ENCODE measurements around the gene PLXNA2.

PLXNA2 gene

DNA sequence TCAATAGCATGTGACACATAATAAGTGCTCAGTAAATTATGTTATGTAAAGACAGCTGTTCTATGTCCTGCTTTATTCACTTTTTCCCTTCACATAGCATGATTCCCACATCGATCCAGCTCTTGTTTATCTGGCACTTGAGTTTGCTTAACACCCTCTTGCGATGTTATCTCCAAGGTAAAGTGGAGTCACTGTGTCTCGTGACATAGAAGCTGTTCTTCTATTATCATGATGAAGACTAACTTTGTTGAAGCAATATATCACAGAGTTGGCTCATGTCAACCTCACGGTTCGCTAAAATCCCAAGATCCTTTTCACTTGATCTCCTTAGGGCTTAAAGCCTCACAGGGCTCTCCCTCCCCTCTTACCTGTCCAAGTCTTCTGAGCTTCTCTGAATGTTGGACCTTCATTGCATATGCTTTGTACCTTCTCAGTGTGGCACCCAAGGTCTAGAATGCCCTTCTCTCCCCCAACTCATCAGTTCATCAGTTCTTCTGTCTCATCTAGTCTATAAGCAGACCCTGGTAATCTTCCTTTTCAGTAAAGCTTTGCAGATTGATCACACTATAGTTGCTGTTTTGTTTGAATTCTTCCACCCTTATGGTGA is 38.0 kb downstream of the PLXNA2 start:
- no peak for DNase-seq (ENCODE audit: low read depth)

DNA sequence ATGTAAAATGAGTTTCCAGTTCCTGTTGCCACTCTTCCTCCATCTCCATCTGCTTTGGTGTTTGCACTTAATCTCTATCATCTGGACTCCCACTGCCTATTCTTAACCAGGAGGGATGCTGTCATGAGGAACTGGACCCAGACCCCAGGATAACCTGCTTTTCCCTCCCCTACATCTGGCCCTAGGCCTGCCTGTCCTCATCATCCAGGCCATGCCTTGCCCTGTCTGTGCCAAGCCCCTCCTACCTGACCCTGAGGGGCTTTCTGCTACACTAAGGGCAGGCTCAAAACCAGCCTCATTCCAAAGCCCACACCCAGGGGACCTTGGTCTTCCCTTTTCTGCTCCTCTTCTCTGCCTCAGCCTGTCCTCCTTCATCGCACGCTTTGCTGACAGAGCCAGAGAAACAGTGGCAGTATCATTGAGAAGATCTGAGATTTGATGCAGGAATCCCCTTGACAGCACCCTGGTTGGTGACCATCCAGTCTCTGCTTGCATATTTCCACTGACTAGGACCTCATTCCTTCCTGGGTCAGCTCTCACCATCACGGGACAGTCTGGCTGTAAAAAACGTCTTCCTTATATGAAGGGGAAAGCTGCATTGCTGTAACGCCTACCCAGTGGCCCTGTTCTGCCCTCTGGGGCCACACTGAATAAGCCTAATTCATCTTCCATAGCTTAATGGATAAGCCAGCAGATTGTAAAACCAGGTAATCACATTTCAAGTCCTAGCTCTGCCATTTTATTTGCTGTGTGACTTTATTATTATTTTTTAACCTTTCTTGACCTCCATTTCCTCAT is 38.8 kb downstream of the PLXNA2 start:
- DNase-seq (ENCODE audit: low read depth): no peak

DNA sequence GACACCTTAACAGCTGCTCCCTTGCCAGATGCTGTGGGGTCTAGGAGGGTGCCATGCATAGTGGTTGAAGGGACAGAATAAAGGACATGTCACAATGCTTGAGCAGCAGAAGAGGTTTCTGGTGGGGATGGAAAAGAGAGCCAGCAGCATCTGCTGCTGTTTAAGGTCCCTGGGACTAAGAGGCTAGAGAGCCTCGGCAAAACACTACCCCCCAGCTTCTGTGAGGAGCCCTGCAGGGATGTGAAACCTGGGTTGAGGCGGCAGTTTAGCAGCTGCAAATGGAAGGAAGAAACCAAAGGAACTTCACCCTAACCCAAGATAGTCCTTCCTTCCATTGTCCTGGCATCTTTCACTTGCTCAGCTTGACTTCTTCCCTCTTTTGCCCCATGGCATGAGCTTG is 39.4 kb downstream of the PLXNA2 start:
- no peak for DNase-seq (ENCODE audit: low read depth)

DNA sequence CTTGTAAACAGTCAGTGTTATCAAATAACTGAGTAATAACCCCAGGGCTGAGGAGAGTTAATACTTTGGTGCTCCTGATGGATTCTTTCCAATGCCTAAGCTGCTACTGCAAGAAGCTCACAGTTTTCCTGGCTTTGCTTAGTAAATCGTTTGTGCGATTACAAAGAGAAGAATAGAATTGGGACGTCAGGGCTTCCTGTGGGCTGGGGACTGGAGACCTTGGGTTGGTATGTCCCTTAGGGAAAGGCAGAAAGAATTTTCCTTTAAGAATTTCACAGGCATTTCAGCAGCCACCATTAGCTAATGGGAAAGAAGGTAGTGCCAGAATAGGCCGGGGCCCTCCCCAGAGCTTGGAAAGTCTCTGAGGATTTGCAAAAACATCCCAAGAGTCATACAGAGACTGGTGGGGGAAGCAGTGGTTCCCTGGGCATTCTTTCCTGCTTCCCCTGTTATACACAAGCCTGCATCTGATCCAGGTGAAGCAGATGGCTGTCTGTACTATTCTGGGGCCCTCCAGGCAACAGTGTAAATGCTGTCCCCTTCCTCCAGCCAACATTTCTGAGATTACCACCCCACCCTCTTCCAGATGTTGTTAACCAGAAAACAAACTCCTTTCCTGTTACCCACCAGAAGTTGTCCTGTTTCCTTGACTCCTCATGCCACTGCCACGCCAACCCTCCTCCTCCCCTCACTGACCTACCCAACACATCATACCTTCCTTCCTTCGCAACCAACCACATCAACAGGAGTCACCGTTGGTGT is 40.2 kb downstream of the PLXNA2 start:
- DNase-seq (ENCODE audit: low read depth): no peak

DNA sequence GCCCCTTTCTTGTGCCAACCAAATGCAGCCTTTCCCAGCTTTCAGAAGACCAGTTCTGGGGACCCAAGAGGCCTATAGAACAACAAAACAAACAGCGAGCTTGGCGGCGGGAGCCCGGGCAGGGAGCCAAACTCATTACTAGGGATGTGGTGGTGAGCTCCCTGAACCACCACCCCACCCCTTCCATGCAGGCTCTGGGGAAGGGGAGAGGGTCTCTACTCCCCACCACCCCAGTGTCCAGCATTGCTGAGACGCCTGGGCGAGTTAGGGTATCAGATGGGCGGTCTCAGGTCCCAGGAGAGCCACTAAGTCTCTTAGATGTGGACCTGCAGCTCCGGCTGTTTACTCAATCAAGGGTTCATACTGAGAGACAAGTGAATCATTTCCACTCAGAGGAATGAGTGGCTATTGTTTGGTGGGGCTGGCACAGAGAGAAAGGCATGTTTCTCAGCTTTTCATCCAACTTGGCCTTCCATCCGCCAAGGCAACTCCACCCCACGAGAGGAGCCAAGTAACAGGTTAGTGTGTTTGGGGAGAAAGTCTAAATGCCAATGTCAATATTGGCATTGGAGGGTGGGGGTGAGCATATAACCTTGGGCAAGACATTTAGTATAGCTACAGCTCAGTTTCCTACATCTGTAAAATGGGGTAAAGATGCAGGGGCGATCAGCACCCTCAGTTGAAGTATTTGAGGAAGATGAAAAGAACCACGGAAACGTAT is 40.9 kb downstream of the PLXNA2 start:
- DNase-seq (ENCODE audit: low read depth): no peak

DNA sequence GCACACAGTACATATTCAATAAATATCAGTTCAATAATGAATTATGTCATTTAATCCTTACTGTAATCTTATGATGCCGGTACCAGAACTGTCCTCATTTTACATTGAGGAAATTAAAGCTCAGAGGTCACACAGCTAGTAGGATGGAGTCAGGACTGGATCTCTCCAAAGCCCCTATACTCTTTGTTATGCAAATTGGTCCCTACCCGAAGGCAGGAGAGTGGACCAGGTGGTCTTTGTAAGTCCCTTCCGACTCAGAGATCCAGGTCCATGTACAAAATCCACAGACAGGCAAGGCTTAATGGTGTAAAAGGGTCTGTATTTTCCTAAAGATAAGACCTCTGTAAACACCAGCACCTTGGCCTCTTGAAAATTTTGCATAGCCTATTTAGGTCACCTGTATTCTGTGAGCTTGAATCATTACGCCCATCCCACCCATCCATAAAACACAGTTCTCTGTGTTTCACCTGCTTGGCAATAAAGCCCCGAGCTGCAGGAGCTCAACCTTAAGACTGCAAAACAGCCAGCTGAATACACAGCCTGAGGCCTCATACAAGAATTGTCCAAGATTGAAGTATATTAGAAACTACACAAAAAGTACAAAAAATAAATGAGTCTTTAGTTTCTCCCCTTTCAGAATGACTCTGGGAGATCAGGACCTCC is 41.7 kb downstream of the PLXNA2 start:
- DNase-seq (ENCODE audit: low read depth): no peak

DNA sequence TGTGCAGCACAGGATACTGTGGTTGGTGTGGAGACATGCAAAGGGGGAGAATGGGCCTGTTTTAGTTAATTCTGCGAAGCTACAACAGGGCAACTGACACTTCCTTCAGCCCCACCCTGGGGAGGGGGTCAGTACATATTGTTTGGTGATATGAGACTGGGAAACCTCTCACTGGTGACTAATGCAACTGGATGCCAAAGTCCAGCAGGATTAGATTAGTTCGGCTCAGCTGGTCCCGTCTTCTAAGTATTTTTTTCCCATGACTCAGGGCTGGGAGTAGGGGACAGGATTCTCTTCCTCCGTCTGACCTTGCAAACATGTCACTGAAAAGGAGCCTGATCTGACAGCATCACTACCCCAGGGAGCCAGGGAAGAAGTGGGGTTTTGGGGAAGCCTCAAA is 43.0 kb downstream of the PLXNA2 start:
- no peak for DNase-seq (ENCODE audit: low read depth)

DNA sequence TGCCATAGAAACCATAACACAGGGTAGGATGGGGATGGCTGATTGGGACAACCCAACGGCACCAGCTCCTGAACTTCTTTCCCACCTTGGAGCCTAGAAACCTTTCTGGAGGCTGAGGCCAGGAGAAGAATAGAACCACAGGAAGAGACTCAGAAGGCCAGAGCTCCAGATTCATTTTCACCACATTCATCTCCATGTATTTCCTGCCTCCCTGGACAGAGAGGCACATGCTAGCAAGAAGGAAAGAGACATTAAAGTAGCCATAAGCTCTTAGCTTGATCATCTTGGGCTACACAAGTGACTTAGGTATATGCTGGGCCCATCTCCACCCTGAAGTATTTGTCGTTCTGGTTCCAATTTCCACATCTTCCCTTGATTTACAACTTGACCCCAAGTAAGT is 44.1 kb downstream of the PLXNA2 start:
- DNase-seq (ENCODE audit: low read depth): no peak

DNA sequence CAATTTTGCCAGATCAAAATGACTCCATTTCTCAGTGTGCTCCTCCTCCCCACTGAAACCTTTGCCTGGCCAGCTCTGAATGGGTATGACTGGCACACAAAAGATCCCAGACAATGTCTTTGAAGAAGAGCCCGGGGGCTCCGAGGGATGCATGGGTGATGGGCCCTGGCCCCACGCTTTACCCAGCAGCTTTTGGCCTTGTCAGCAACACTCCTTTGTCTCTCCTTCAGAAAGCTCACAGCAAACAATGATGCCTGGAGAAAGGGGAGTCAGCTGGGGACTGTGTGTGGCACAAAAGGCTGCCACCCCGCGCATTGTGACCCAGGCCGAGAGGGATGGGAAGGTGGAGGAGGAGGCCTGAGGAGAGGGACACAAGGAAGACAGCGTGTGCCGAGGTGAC is 45.9 kb downstream of the PLXNA2 start:
- no peak for DNase-seq (ENCODE audit: low read depth)

DNA sequence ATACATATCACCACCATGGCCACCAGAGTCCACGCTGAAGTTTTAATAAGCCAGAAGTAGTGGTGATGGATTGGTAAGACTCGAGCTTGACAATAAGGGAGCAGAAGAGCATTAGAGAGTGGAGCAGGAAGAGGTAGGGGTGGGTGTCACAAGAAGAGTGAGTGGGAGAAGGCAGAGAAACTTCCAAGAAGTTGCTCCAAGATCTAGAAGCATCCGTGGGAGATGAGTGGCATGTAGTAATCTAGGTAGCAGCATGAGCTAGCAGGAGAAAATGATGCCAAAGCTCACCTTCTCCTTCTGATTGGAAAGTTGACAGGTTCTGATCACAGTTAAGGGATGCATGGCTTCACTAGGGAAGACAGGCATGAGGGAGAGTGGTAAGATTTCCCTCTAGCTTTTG is 49.2 kb downstream of the PLXNA2 start:
- DNase-seq (ENCODE audit: low read depth): no peak

DNA sequence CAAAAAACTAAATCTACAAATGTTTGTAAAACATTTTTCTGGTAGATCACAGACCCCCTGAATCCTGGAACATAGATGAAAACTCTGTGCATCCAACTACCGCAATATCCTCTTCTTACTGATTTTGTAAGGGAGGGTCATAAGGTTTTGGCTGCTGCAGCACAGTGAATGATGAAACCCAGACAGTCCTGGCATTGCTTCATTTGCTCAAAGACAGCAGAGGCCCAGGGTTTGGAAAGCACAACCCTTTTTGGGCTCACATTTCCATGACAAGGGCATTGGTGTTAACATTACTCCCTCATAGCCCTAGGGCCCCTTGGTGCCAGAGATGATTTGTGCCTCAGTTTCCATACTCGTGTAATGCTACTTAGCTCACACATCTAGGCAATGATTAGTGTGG is 51.2 kb downstream of the PLXNA2 start:
- no peak for DNase-seq (ENCODE audit: low read depth)

DNA sequence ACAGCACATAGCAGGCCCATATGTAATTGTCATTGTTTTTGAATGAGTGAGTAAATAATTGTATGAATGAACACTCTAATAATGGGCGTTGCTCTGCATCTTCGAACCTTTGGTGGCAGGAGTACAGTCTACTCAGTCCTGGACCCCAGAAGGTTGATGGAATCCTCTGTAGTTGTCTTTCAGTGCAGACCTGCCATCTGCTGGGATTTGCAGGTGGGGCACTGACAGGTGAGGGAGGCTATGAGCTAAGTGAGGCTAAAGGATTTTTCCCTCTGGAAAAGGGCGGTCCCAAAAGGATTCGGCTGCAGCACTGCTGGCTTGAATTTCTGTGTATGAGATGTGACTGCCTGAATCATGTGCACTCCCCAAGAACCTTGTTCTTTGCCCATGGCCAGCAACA is 53.4 kb downstream of the PLXNA2 start:
- DNase-seq (ENCODE audit: low read depth): no peak

DNA sequence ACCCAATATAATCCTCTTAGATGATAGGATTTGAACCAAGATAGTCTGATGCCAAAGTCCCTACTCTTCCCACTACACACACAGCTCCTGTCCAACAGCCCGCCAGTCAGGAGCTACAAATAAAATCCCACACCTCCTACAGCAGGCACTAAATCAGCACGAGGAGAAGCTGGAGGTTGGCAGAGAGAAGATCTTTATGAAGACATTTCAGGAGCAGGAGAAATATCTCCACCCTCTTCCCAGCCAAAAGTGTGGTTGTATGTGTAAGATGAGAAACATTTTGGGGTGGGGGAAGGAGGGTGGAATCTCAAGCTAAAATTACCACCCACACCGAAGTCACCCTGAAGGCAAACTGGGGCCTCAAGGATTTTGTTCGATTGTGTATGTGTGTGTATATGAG is 54.5 kb downstream of the PLXNA2 start:
- DNase-seq (ENCODE audit: low read depth): no peak

DNA sequence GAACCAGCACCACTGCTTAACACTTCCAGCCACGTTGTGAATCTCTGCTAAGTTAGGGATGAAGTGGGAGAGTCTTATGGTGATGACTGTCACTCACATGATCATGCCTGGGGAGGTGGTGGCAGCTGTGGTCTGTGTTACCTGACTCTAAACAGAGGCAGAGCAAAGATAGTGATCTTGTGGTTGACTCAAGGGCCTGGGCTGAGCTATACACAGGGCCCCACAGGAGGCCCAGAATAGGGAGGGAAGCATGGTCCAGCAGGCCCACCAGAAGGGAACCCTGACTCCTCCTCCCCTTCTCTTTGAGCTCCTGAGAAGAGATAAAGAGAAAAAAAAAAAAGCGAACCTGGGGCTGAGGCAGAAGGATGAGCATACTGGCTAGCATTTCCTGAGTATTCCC is 55.0 kb downstream of the PLXNA2 start:
- no peak for DNase-seq (ENCODE audit: low read depth)

DNA sequence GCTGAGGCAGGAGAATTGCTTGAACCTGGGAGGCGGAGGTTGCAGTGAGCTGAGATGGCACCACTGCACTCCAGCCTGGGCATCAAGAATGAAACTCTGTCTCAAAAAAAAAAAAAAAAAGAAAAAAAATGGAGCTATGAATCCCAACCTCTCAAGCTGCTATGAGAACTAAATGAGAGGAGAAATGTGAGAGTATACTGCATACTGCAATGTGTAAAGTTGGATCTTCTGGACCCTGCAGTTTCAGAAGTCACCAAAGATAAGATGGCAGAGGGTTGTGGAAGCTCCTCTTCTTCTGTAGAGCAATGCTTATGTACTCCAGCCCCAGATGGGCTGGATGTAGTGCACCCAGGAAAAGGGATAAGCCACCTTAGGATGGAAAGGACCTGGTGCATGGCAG is 55.6 kb downstream of the PLXNA2 start:
- DNase-seq (ENCODE audit: low read depth): no peak

DNA sequence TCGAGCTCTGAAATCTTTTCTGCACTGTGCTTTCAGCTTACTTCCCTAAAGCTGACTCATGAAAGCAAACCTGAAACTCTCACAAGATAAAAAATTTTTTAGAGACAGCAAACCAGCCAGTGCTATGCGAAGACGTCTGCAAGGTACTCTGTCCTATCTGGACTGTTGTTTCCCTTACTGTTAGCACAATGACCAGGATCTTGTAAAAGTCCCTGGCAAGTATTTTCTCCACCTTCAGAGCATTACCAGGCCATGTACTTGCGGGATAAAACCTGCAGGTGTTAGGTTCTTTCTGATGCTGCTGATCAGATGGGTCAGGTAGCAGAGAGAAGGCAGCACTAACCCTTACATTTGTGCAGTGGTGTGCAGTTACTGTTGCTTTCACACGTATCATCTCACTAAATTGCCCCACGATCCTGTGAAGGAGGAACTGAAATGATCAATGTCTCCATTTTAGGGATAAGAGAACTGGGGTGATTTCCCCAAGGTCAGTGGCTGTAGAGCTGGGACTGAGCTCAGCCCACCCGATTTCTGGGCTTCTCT is 56.6 kb downstream of the PLXNA2 start:
- DNase-seq (ENCODE audit: low read depth): no peak

DNA sequence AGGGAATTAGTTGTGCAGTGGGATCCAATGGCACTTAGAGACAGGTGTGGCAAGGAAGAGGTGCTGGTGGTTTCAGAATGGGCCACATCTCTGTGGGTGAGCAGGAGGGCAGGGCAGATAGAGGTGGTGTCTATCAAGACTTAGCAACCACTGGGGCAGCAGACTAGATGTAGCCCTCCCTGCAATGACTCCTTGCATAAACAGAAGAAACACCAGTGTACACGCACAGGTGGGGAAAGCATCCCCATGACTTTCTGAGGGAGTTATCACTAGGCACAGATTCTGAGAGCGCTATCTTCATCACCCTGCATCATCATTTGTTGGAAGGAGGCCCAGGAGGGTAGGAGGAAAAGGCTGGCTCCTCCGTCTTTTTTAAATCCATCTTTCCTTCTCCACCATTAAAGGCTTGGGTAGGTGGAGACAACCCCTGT is 58.4 kb downstream of the PLXNA2 start:
- no peak for DNase-seq (ENCODE audit: low read depth)

DNA sequence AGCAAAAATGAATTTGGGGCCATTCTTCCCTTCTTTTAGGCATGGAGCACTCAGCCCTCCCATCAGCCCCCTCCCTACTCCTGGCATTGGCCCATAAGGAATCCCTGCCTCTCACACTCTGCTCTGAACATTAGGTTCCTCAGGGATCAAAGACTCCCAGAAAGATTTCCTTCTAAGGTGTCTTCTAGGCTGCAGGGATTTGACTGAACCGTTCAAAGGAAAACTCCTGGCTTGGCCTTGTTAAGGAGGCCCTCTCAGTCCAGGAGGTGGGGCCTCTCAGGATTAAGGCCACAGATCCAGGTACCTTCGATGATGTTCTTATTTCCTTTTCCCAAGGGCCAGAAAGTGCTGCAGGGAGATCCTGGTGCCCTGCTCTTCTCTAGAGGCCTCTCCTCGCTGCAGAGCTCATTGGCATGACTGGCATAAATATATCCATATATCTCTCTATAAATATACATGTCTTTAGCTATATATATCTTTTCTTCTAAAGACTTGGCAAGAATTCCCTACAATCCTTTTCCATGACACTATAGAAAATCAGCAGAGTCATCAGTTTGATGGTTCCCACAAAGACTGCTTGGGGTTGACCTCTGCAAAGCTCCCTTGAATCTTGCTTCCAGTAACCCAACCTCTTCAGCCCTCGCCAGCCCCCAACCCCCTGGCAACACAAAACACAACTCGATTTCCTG is 59.1 kb downstream of the PLXNA2 start:
- no peak for DNase-seq (ENCODE audit: low read depth)

DNA sequence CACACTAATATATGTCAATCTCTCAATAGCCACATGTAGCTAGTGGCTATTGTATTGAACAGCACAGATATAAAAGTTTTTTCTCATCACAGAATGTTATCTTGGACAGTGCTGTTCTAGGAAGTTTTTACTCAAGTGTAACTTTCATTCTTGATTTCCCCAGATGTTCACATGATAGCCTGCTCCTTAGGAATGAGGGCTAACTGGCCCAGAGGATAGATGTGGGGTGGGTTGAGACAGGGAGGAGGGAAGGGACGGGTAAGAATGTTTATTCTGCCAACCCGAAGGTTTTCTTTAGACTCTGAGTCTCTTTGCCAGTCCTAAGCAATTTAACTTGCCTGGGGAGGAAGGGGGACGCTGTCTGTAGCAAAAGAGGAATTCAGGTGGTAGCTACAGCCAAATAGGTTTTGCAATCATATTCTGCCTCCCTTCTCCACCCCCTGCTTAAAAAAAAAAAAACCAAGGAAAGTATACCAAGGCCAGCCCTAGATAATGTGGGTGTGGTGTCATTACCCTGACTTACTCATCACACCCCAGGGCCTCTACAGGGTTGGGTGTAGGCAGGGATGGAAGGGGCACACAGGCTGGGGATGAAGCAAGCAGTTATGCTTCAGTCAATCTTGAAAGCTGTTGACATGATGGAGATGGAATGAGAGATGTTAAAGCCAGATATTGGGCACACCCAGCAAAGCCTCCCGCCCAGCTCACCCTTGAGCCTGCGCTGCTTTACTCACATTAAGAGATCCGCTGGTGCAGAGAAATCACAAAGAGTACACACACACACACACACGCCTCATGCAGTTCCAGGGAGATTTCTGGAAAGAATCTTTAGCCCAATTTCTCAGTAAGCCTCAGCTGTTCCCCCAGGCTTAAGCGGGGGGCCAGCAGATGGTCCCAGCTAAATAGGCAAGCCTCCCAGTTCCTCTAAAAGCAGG is 59.9 kb downstream of the PLXNA2 start:
- DNase-seq (ENCODE audit: low read depth): no peak
